NCI-H69 (cell line): ENCODE measurements around the gene LGALS9.

ENCODE experiments used
- DNase-seq: peaks from one replicate; lab custom pipeline; 2025; lab: John Stamatoyannopoulos, UW

LGALS9 gene

GRCh38 chr17:27603421-27603770, 27.6 kb upstream of the LGALS9 start:
- no peak for DNase-seq

- no peak for DNase-seq
These were observed 26.9 kb upstream of the LGALS9 start for GRCh38 chr17:27603880-27604794.

- DNase-seq: no peak
These were observed 25.6 kb upstream of the LGALS9 start for GRCh38 chr17:27605409-27605808.

GRCh38 chr17:27607521-27608091, 23.4 kb upstream of the LGALS9 start:
- no peak for DNase-seq

- no peak for DNase-seq
These were observed 22.4 kb upstream of the LGALS9 start for GRCh38 chr17:27608328-27609230.

- DNase-seq: no peak
These were observed 21.2 kb upstream of the LGALS9 start for GRCh38 chr17:27609611-27610303.

- no peak for DNase-seq
These were observed 20.7 kb upstream of the LGALS9 start for GRCh38 chr17:27610304-27610677.

GRCh38 chr17:27612160-27612770, 18.7 kb upstream of the LGALS9 start:
- no peak for DNase-seq

GRCh38 chr17:27613433-27613832, 17.6 kb upstream of the LGALS9 start:
- DNase-seq: no peak

GRCh38 chr17:27615121-27615520, 15.9 kb upstream of the LGALS9 start:
- DNase-seq: no peak

GRCh38 chr17:27616414-27616813, 14.6 kb upstream of the LGALS9 start:
- DNase-seq: no peak

- DNase-seq: no peak
These were observed 12.6 kb upstream of the LGALS9 start for GRCh38 chr17:27618417-27618816.

- no peak for DNase-seq
These were observed 10.3 kb upstream of the LGALS9 start for GRCh38 chr17:27620721-27621120.

GRCh38 chr17:27621536-27621935, 9.5 kb upstream of the LGALS9 start:
- DNase-seq: no peak

GRCh38 chr17:27621942-27622559, 8.9 kb upstream of the LGALS9 start:
- DNase-seq: no peak

GRCh38 chr17:27622986-27623385, 8.0 kb upstream of the LGALS9 start:
- no peak for DNase-seq

GRCh38 chr17:27623614-27624013, 7.4 kb upstream of the LGALS9 start:
- DNase-seq: peak; percentile 32

GRCh38 chr17:27624539-27624938, 6.4 kb upstream of the LGALS9 start:
- DNase-seq: no peak

- DNase-seq: no peak
These were observed 5.1 kb upstream of the LGALS9 start for GRCh38 chr17:27625856-27626255.

GRCh38 chr17:27627514-27627913, 3.5 kb upstream of the LGALS9 start:
- DNase-seq: no peak

GRCh38 chr17:27628376-27628775, 2.6 kb upstream of the LGALS9 start:
- no peak for DNase-seq
